C4-2B (cell line): Measurements from ENCODE around the gene SOX10.

ENCODE experiments used
- CTCF ChIP-seq: fragments of 450-650 bp; conservative IDR thresholded peaks from 2 replicates; pipeline ENCODE4 v1.5.1; 2017; ENCODE audit warnings: mild to moderate bottlenecking
- ZFX ChIP-seq: fragments of 450-650 bp; IDR thresholded peaks from 2 replicates; pipeline ENCODE4 v1.6.1; 2017

GRCh38 chr22:38031491-38031890, 47.1 kb upstream of the SOX10 start:
- TF ChIP-seq CTCF (no peak), ZFX (no peak)
